Cerebellar cortex (tissue), 1 donor: ENCODE measurements around the gene DDX25.
"Not testable (repeated sequence)": the region's sequence is repeated elsewhere in the genome, so short reads cannot be mapped to it uniquely, and the experiment has no call there.

Experiments used
- DNase-seq: peaks from one replicate; pipeline ENCODE4 v3.0.0-alpha.2; 2015; ENCODE audit warnings: low spot score

Gene DDX25

GRCh38 chr11:125903711-125904659 lies at the start of gene DDX25:
DDX25 (plus strand) TSS chr11:125904508; CDS start chr11:125904518, 10 bp downstream.
- DNase-seq: peak; percentile 65

DNA sequence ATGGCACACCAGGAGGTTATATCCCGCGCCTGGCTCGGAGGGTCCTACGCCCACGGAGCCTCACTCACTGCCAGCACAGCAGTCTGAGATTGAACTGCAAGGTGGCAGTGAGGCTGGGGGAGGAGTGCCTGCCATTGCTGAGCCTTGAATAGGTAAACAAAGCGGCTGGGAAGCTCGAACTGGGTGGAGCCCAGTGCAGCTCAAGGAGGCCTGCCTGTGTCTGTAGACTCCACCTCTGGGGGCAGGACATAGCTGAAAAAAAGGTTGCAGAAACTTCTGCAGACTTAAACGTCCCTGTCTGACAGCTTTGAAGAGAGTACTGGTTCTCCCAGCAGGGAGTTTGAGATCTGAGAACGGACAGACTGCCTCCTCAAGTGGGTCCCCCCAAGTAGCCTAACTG lies 46.6 kb upstream of the DDX25 start:
- DNase-seq: not testable (repeated sequence)

GRCh38 chr11:125862786-125863185 lies 41.5 kb upstream of the DDX25 start:
- not testable (repeated sequence) for DNase-seq

GRCh38 chr11:125865354-125865753 lies 39.0 kb upstream of the DDX25 start:
- not testable (repeated sequence) for DNase-seq

- no peak for DNase-seq
Observed at GRCh38 chr11:125869521-125869920, 34.8 kb upstream of the DDX25 start.

DNA sequence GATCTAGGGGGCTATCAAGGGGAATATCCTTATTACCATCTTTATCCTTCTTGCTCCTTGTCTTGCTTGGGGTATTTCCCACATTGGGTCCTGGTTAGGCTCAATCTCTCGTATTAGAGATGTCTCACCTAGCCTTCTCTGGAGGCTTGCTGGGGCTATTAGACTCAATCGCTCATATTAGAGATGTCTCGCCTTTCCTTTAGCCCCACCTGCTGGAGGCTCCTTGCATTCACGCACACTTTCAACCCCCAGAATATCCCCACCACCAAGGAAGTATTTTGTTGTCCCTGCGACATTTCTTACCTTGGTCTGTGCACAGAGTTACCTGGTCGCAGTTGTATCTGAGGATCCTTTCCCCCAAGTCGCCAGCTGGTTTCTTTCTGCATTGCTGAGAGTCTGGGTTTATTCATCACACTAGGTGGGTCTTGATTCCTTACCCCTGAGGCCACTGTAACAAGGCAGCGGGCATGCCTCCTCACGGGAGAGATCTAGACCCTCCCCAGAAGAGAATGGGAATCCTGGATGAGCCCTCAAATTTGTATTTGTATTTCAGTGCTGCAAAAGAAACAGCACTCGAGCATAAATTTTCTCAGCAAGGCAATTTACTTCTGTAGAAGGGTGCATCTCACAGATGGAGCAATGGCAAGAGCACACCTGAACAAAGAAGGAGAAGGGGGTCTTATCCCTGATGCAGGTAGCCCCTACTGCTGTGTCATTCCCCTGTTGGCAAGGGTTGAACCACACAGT lies 32.7 kb upstream of the DDX25 start:
- DNase-seq: peak; percentile 34

DNA sequence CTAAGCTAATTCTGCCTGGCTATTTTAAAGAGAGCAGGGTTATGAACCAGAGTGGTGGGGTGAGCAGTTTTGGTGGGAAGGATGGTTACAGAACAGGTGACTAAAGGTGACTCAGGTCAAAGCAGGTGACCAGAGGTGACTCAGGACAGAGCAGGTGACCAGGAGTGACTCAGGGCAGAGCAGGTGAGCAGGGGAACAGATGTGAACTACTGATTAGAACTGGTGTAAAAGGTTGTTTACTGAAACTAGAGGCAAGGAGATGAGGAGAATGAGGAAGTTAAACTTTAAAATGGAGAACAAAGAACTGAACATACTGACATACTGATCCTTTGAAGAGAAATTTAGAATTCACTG lies 32.2 kb upstream of the DDX25 start:
- DNase-seq: no peak

DNA sequence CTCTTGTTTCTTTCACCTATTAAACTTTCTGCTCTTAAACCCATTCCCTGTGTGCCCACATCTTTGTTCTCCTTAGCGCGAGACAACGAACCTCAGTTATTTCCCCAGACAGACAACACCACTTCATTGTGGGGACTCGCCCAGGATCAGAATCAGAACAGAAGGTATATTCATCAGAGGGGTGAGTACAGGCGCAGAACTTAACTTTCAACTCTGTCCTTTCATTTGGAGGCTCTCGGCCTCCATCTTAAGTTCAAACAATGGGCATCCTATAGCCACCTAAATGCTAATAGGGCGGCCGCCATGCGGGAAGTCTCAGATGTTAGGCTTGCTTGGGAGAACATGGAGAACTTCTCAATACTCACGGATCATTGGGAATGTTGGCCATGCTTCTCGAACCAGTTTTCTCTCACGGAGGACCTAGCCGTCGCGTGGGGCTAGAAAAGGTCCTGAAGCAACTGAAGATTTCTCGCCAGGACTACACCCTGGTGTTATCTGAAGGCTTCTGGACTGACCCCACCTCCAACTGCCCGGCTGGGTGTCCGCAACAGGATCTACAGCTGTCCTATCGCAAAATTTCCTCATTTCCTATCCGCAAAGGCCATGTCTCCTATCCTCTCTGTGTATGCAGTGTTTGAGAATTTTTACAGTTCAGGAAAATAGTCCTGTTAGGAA lies 30.3 kb upstream of the DDX25 start:
- DNase-seq: no peak

DNA sequence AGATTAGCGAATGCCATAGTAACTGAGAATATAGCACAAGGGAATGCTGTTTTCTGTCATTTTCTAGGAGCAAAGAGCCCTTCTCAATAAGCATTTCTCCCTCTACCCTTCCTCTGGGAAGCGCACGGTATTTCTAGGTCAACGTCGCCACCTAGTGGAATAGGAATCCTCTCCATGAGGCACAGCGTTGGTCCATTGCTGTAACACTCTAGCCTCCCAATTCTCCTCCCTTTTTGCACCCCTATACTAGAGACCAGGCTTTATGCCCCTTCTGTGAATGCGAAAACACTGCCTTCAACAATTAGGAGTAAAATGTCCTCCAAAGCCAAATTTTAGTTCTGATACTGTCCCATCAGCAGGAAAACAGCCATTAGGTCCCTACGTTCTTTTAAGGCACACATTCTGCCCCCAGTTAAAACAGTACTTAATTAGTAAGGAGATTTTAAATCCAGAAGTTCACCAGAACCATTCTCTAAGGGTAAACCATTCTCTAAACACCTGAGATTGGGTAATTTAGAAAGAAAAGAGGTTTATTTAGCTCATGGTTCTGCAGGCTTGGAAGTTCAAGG lies 29.7 kb upstream of the DDX25 start:
- peak; percentile 89 for DNase-seq

DNA sequence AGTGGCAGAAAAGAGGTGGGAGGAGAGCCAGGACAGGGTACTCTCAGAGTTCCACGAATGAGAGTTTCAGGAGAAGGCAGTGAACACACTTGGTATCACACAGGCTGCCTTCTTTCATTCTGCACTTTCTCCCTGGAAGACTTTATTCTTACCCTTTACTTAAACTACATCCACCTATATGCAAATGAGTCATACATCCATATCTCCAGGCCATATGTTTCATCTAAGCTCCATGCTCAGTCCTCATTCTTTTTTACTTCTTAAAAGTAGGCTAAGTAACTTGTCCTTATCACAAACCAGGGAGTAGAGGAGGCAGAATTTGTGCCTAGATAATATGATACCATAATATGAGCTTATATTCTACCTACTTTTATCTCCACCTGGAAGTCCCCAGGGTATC lies 23.0 kb upstream of the DDX25 start:
- DNase-seq: no peak

DNA sequence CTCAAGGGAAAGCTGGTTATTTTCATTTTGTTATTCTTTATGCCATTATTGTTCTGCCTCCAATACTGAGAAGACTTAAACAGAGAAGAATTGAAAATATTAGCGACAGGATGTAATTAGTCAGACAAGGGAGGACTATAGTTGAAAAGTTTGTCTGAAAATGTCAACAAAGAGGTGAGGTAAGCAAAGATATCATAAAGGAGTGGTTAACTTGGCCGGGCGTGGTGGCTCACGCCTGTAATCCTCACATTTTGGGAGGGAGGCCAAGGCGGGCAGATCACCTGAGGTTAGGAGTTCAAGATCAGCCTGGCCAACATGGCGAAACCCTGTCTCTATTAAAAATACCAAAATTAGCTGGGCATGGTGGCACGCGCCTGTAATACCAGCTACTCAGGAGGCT lies 20.9 kb upstream of the DDX25 start:
- DNase-seq: no peak

DNA sequence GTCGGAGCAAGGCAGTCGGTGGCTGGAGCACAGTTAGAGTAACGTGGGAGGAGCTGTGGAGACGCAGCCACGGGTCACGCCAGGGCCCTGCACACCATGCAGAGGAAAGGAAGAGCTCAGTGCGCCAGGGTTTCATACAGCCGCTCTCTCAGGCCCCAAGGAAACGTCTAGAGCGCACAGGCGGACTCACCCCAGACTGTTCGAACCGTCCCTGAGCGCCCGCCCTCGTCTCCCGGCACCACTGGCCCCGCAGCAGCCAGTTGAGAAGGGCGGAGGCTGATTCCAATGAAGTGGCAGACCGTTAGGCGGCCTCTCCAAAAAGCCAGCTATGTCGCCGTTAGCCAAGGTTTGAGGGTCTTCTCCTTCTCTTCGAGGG lies 17.3 kb upstream of the DDX25 start:
- no peak for DNase-seq

- peak; percentile 95 for DNase-seq
Observed at GRCh38 chr11:125887373-125888324, 16.7 kb upstream of the DDX25 start, which contains the start of gene HYLS1. HYLS1 (plus strand) TSS chr11:125887668; CDS start chr11:125899369, 11,701 bp downstream.

- DNase-seq: no peak
Observed at GRCh38 chr11:125890447-125891100, 13.7 kb upstream of the DDX25 start.

- DNase-seq: no peak
Observed at GRCh38 chr11:125892071-125892470, 12.2 kb upstream of the DDX25 start.

GRCh38 chr11:125892994-125893393 lies 11.3 kb upstream of the DDX25 start:
- DNase-seq: no peak

GRCh38 chr11:125901872-125902271 lies 2.4 kb upstream of the DDX25 start:
- DNase-seq: no peak

GRCh38 chr11:125902277-125902926 lies 1.9 kb upstream of the DDX25 start:
- DNase-seq: no peak

GRCh38 chr11:125902927-125903710 lies 1.2 kb upstream of the DDX25 start, which contains the start of gene PUS3:
PUS3 (minus strand) TSS chr11:125903206; CDS start chr11:125896284, 6,922 bp downstream.
- peak; percentile 96 for DNase-seq
